Upper lobe of left lung (tissue), 6 donors: ENCODE results near the gene GRIN2A. TPM values are rescaled to one million over a fixed set of nuclear protein-coding genes. Genes with fewer than 3 reads are reported as not detected.

Experiments used
- ATAC-seq, 2 donors: fragments of 200-7000 bp; cut with Tn5 transposase; one replicate each; pipeline ENCODE4 v1.9.1; 2022; ENCODE audit warnings: mild to moderate bottlenecking in 2 of 2, moderate library complexity in 2 of 2; ENCODE audit not compliant: low FRiP score in 2 of 2
- DNase-seq, 2 donors: peaks; one replicate each; pipeline ENCODE4 v3.0.0-alpha.2; 2019 to 2020
- H3K27ac ChIP-seq, 4 donors: fragments of 200-600 bp; sonication (generic); one replicate each; pipeline ENCODE4 v1.5.1; 2016 to 2019
- H3K27me3 ChIP-seq, 4 donors: fragments of 200-600 bp; sonication (generic); one replicate each; pipeline ENCODE4 v1.5.1; 2017 to 2019
- H3K36me3 ChIP-seq, 4 donors: fragments of 200-600 bp; sonication (generic); one replicate each; pipeline ENCODE4 v1.5.1; 2016 to 2019
- H3K4me1 ChIP-seq, 4 donors: fragments of 200-600 bp; sonication (generic); one replicate each; pipeline ENCODE4 v1.5.1; 2018 to 2019
- H3K4me3 ChIP-seq, 4 donors: fragments of 200-600 bp; sonication (generic); one replicate each; pipeline ENCODE4 v1.5.1; 2017 to 2019; ENCODE audit warnings: mild to moderate bottlenecking in 2 of 4, moderate library complexity in 1 of 4
- H3K9me3 ChIP-seq, 4 donors: fragments of 200-600 bp; sonication (generic); one replicate each; pipeline ENCODE4 v1.5.1; 2018 to 2019
- EP300 ChIP-seq, 4 donors: sonication (generic); formaldehyde crosslinking; IDR thresholded peaks; one replicate each; pipeline ENCODE4 v1.5.1; 2017; ENCODE audit warnings: antibody characterized with exemption in 4 of 4, control low read depth in 2 of 4
- POLR2A ChIP-seq, 4 donors: fragments of 450-650 bp; IDR thresholded peaks; one replicate each; pipeline ENCODE4 v1.5.1; 2016 to 2017; ENCODE audit warnings: antibody characterized with exemption in 4 of 4, mild to moderate bottlenecking in 2 of 4
- POLR2AphosphoS5 ChIP-seq, 2 donors: sonication (generic); formaldehyde crosslinking; IDR thresholded peaks; one replicate each; pipeline ENCODE4 v1.5.1; 2017; ENCODE audit warnings: antibody characterized with exemption in 2 of 2
- WGBS, 2 donors: methylation state at CpG; one replicate each; pipeline ENCODE4 v1.1.5; 2017 to 2018; 5-methylcytosine and 5-hydroxymethylcytosine counted together
- total RNA-seq, 6 donors: library from RNA; depleted of rRNA in 4 of 6; stranded (reverse); fragments of >200 nt in 4 of 6; gene quantifications; one replicate each; pipeline versions ENCODE4 v1.1.0 to v1.2.1, GENCODE V29; 2016 to 2021
- TF ChIP-seq, protein P1 (sequence below), 6 experiments: fragments of 450-650 bp in 4 of 6; fragments of 200-600 bp in 2 of 6; sonication (generic) in 2 of 6; IDR thresholded peaks; one replicate each; pipeline ENCODE4 v1.5.1; 2016 to 2019; ENCODE audit warnings: antibody characterized with exemption in 6 of 6
- donor health status: DM: no; HTN: no; CAD: no; lungs with moderate emphysema.
- donor health status: DM: no; HTN: yes; CAD: no; lungs with severe emphysema.

The GRIN2A gene
- total RNA-seq, 6 donors from 2014 or later = 0.11 to 0.57 (median 0.30) TPM; not detected in 3

DNA sequence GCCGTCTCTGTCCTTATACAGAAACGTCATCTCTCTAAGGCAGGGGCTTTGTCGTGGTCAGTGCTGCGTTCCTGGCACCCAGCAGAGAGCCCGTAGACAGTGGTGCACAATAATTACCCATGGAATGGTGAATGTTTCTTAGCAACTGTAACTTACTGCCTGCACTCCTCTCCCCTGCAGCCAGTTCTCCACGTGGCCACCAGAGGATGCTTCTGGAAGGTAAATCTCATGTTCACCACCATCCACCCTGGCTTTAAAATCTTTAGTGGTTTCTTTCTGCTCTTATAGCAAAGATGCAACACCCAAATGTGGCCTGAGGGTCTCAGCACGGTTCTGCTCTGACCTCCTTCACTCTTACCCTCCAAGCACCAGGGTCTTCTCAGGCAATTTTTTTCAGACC, 150.8 kb downstream of the GRIN2A start:
- Histone ChIP-seq H3K4me3 (no peak overlapping the region), H3K4me1 (no peaks in the 10 kb centered on the region), H3K36me3 (no peaks in the 10 kb centered on the region), H3K9me3 (no peaks in the 10 kb centered on the region), H3K27me3 (no peaks in the 10 kb centered on the region), H3K27ac (no peak overlapping the region)
- 64 to 72% methylated on average over 7 of the region's 7 CpGs for WGBS, 2 donors
- TF ChIP-seq POLR2A (IDR thresholded peaks at IDR 0.05) (no peak), POLR2AphosphoS5 (IDR thresholded peaks at IDR 0.05) (no peak), EP300 (IDR thresholded peaks at IDR 0.05) (no peak)
- TF ChIP-seq, protein P1, sequence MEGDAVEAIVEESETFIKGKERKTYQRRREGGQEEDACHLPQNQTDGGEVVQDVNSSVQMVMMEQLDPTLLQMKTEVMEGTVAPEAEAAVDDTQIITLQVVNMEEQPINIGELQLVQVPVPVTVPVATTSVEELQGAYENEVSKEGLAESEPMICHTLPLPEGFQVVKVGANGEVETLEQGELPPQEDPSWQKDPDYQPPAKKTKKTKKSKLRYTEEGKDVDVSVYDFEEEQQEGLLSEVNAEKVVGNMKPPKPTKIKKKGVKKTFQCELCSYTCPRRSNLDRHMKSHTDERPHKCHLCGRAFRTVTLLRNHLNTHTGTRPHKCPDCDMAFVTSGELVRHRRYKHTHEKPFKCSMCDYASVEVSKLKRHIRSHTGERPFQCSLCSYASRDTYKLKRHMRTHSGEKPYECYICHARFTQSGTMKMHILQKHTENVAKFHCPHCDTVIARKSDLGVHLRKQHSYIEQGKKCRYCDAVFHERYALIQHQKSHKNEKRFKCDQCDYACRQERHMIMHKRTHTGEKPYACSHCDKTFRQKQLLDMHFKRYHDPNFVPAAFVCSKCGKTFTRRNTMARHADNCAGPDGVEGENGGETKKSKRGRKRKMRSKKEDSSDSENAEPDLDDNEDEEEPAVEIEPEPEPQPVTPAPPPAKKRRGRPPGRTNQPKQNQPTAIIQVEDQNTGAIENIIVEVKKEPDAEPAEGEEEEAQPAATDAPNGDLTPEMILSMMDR (IDR thresholded peaks at IDR 0.05) = no peak
- ATAC-seq (no peak), DNase-seq (no peak)

DNA sequence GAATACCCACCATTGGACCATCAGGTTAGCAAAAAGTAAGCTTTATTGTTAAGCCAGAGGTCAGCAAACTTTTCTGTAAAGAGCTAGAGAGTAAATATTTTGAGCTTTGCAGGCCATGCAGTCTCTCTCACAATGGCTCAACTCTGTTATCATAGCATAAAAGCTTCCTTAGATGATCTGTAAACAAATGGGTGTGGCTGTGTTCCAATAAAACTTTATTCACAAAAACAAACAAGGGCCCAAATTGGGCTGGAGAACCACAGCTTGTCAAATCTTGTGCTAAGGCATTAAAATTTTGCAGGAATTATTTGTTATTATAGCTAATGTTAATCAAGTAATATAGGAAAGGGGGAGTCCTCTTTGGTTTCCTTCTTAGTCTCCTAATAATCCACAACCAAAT, 153.6 kb downstream of the GRIN2A start:
- ATAC-seq = no peak
- no peaks in the 10 kb centered on the region for H3K4me1 ChIP-seq
- DNase-seq = no peak

GRCh38 chr16:10027553-10027952, 154.7 kb downstream of the GRIN2A start:
- H3K4me1 ChIP-seq = no peaks in the 10 kb centered on the region
- H3K4me3 ChIP-seq = no peak overlapping the region
- no peaks in the 10 kb centered on the region for H3K36me3 ChIP-seq
- DNase-seq = no peak
- no peak for ATAC-seq
- no peaks in the 10 kb centered on the region for H3K9me3 ChIP-seq
- H3K27me3 ChIP-seq = no peaks in the 10 kb centered on the region
- no peak overlapping the region for H3K27ac ChIP-seq
- 66 to 70% methylated on average over 8 of the region's 8 CpGs for WGBS, 2 donors
- TF ChIP-seq, protein P1 (IDR thresholded peaks at IDR 0.05) = no peak
- TF ChIP-seq POLR2AphosphoS5 (IDR thresholded peaks at IDR 0.05) (no peak), EP300 (IDR thresholded peaks at IDR 0.05) (no peak), POLR2A (IDR thresholded peaks at IDR 0.05) (no peak)

More for the DNA sequence above, 153.6 kb downstream of the GRIN2A start:
- TF ChIP-seq POLR2A (IDR thresholded peaks at IDR 0.05) = no peak
- TF ChIP-seq, protein P1 (IDR thresholded peaks at IDR 0.05) = no peak
- no peak for TF ChIP-seq EP300 (IDR thresholded peaks at IDR 0.05)
- no peak for TF ChIP-seq POLR2AphosphoS5 (IDR thresholded peaks at IDR 0.05)
- no peak overlapping the region for H3K4me3 ChIP-seq
- H3K27ac ChIP-seq = no peak overlapping the region
- H3K36me3 ChIP-seq = no peaks in the 10 kb centered on the region
- no peaks in the 10 kb centered on the region for H3K9me3 ChIP-seq
- H3K27me3 ChIP-seq = no peaks in the 10 kb centered on the region

DNA sequence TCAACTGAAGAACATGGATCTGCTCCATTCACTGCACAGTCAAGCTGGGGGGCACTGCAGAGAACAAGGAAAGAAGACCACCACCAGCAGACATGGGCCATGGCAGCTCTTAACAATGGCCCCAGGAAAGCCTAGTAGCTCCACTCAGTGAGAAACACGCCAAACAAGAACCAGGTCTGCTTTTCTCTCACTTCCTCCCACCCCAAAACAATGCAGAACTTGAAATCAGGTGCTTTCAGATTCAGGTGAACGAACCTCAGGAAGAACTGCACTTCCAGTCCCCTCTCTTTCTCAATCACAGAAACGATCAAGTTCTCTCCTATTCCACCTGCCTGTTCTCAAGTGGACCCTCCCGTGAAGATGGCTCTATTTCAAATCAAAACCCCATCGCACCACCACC, 155.6 kb downstream of the GRIN2A start:
- H3K27ac ChIP-seq = no peak overlapping the region
- H3K4me1 ChIP-seq = no peaks in the 10 kb centered on the region
- H3K36me3 ChIP-seq = no peaks in the 10 kb centered on the region
- H3K9me3 ChIP-seq = no peaks in the 10 kb centered on the region
- DNase-seq (no peak), ATAC-seq (no peak)
- no peak overlapping the region for H3K4me3 ChIP-seq
- no peak for TF ChIP-seq EP300 (IDR thresholded peaks at IDR 0.05)
- TF ChIP-seq POLR2AphosphoS5 (IDR thresholded peaks at IDR 0.05) = no peak
- WGBS, 2 donors = 72 to 76% methylated on average over 5 of the region's 5 CpGs
- no peaks in the 10 kb centered on the region for H3K27me3 ChIP-seq

GRCh38 chr16:10022098-10022497, 160.1 kb downstream of the GRIN2A start:
- H3K36me3 ChIP-seq = no peaks in the 10 kb centered on the region
- no peaks in the 10 kb centered on the region for H3K9me3 ChIP-seq
- H3K27ac ChIP-seq = no peak overlapping the region
- no peaks in the 10 kb centered on the region for H3K27me3 ChIP-seq
- ATAC-seq (no peak), DNase-seq (no peak)
- no peaks in the 10 kb centered on the region for H3K4me1 ChIP-seq
- no peak for TF ChIP-seq POLR2AphosphoS5 (IDR thresholded peaks at IDR 0.05)
- TF ChIP-seq POLR2A (IDR thresholded peaks at IDR 0.05) = no peak
- TF ChIP-seq EP300 (IDR thresholded peaks at IDR 0.05) = no peak
- TF ChIP-seq, protein P1 (IDR thresholded peaks at IDR 0.05) = no peak
- H3K4me3 ChIP-seq = no peak overlapping the region
- WGBS, 2 donors = 92 to 93% methylated on average over 5 of the region's 5 CpGs
